SK-N-SH (cell line): ENCODE measurements around the gene SHMT2. TPM values are rescaled to one million over a fixed set of nuclear protein-coding genes. Genes with fewer than 3 reads are reported as not detected.

Source experiments
- CTCF ChIA-PET: fragments of 300-600, 350-600 bp; formaldehyde crosslinking; extraction: SDS; loops from one replicate; lab custom pipeline; 2021; lab: Yijun Ruan, JAX
- POLR2A ChIA-PET: fragments of 350-600 bp; sonication (Branson Sonifier 250); formaldehyde crosslinking; extraction: SDS; loops from one replicate; lab custom pipeline; 2020; ENCODE audit warnings: antibody characterized with exemption, inconsistent platforms; lab: Yijun Ruan, JAX
- DNase-seq: peaks from one replicate; pipeline ENCODE4 v3.0.0; 2012
- H2AFZ ChIP-seq: fragments of 200-600 bp; sonication (generic); 2 replicates; pipeline ENCODE4 v1.8.1; 2016; ENCODE audit warnings: antibody characterized with exemption, mild to moderate bottlenecking, low read depth
- H3F3A ChIP-seq: fragments of 200-600 bp; sonication (generic); replicated peaks from 2 replicates; pipeline ENCODE3; 2016; ENCODE audit warnings: antibody characterized with exemption, mild to moderate bottlenecking; ENCODE audit not compliant: insufficient read depth
- H3K27ac ChIP-seq, 2 experiments: fragments of 200-500 bp in 1 of 2; fragments of 200-600 bp in 1 of 2; sonication (Bioruptor generic) in 1 of 2; sonication (generic), shearing (Covaris generic) in 1 of 2; 2 replicates each; pipeline versions ENCODE4 v1.5.1 to v1.6.1; 2014 to 2016; ENCODE audit warnings: low read depth in 2 of 2, inconsistent platforms in 1 of 2, low read length in 1 of 2, mild to moderate bottlenecking in 1 of 2, mixed read lengths in 1 of 2
- H3K27me3 ChIP-seq: fragments of 200-600 bp; sonication (generic), shearing (Covaris generic); 2 replicates; pipeline ENCODE4 v1.6.1; 2016; ENCODE audit warnings: mixed run types; ENCODE audit not compliant: insufficient read depth
- H3K36me3 ChIP-seq, 2 experiments: fragments of 200-500 bp in 1 of 2; fragments of 200-600 bp in 1 of 2; sonication (Bioruptor generic) in 1 of 2; sonication (generic) in 1 of 2; replicated peaks in 1 of 2; 2 replicates each; pipeline versions ENCODE3 to v1.5.1; 2014 to 2016; ENCODE audit warnings: low read length in 1 of 2, mild to moderate bottlenecking in 1 of 2; ENCODE audit not compliant: insufficient read depth in 2 of 2, control insufficient read depth in 1 of 2
- H3K4me1 ChIP-seq, 2 experiments: fragments of 200-500 bp in 1 of 2; fragments of 200-600 bp in 1 of 2; sonication (Bioruptor generic) in 1 of 2; sonication (generic), shearing (Covaris generic) in 1 of 2; 2 replicates each; pipeline versions ENCODE4 v1.5.1 to v1.6.1; 2014 to 2016; ENCODE audit warnings: low read depth in 1 of 2, low read length in 1 of 2, mixed run types in 1 of 2; ENCODE audit not compliant: insufficient read depth in 2 of 2, control insufficient read depth in 1 of 2
- H3K4me2 ChIP-seq: fragments of 200-600 bp; sonication (generic), shearing (Covaris generic); 2 replicates; pipeline ENCODE4 v1.6.1; 2017; ENCODE audit warnings: mixed run types
- H3K4me3 ChIP-seq, 2 experiments: fragments of 200-500 bp in 1 of 2; fragments of 200-600 bp in 1 of 2; sonication (Bioruptor generic) in 1 of 2; sonication (generic), shearing (Covaris generic) in 1 of 2; 2 replicates each; pipeline versions ENCODE4 v1.5.1 to v1.8.1; 2014 to 2016; ENCODE audit warnings: low read depth in 2 of 2, inconsistent platforms in 1 of 2, low read length in 1 of 2, mild to moderate bottlenecking in 1 of 2, mixed read lengths in 1 of 2, moderate library complexity in 1 of 2
- H3K79me2 ChIP-seq: fragments of 200-600 bp; sonication (generic); 2 replicates; pipeline ENCODE4 v1.8.1; 2017; ENCODE audit warnings: mild to moderate bottlenecking; ENCODE audit not compliant: insufficient read depth
- H3K9ac ChIP-seq: fragments of 200-600 bp; sonication (generic); 2 replicates; pipeline ENCODE4 v1.6.1; 2017; ENCODE audit warnings: mixed run types
- H3K9me2 ChIP-seq: fragments of 200-600 bp; sonication (generic); 2 replicates; pipeline ENCODE4 v1.6.1; 2017; ENCODE audit warnings: mixed run types
- H3K9me3 ChIP-seq: fragments of 200-600 bp; sonication (generic); 2 replicates; pipeline ENCODE4 v1.6.1; 2017; ENCODE audit warnings: mixed run types, mild to moderate bottlenecking, moderate library complexity
- H4K20me1 ChIP-seq: fragments of 200-600 bp; sonication (generic); 2 replicates; pipeline ENCODE4 v1.6.1; 2017; ENCODE audit warnings: mild to moderate bottlenecking, mixed run types; ENCODE audit not compliant: insufficient read depth
- CHD2 ChIP-seq: fragments of 150-350 bp; IDR thresholded peaks from 2 replicates; pipeline ENCODE4 v1.6.1; 2018; ENCODE audit warnings: low read length; ENCODE audit not compliant: partially characterized antibody
- ELF1 ChIP-seq: IDR thresholded peaks from 2 replicates; pipeline ENCODE4 v1.4.0; 2012
- EP300 ChIP-seq, 2 experiments: IDR thresholded peaks; 2 replicates each; pipeline versions ENCODE4 v1.4.0 to v1.6.1; 2012; ENCODE audit warnings: borderline replicate concordance in 1 of 2, low read depth in 1 of 2, low read length in 1 of 2
- EZH2phosphoT487 ChIP-seq: fragments of 200-600 bp; sonication (generic); IDR thresholded peaks from 2 replicates; pipeline ENCODE4 v1.6.1; 2017; ENCODE audit warnings: low read depth, mixed run types, mild to moderate bottlenecking, antibody characterized with exemption, moderate library complexity, borderline replicate concordance
- FOXJ3 ChIP-seq: sonication (generic); formaldehyde crosslinking; IDR thresholded peaks from 2 replicates; pipeline ENCODE4 v1.5.1; 2020; ENCODE audit warnings: mild to moderate bottlenecking, missing genetic modification reagents
- FOXM1 ChIP-seq: IDR thresholded peaks from 2 replicates; pipeline ENCODE4 v1.4.0; 2012; ENCODE audit warnings: low read depth, mild to moderate bottlenecking
- GABPA ChIP-seq: IDR thresholded peaks from 2 replicates; pipeline ENCODE4 v1.4.0; 2012; ENCODE audit warnings: low read depth, mild to moderate bottlenecking
- MAX ChIP-seq: IDR thresholded peaks from 2 replicates; pipeline ENCODE4 v1.4.0; 2012; ENCODE audit warnings: low read depth
- MEF2A ChIP-seq: IDR thresholded peaks from 2 replicates; pipeline ENCODE4 v1.4.0; 2012; ENCODE audit warnings: low read depth, borderline replicate concordance
- MXI1 ChIP-seq: IDR thresholded peaks from 2 replicates; pipeline ENCODE4 v1.6.1; 2012; ENCODE audit warnings: mild to moderate bottlenecking, low read depth, low read length, improper control_type of control experiment
- NRF1 ChIP-seq: IDR thresholded peaks from 2 replicates; pipeline ENCODE4 v1.6.1; 2012; ENCODE audit warnings: low read depth, mild to moderate bottlenecking, low read length
- PBX3 ChIP-seq: IDR thresholded peaks from 2 replicates; pipeline ENCODE4; 2012
- RAD21 ChIP-seq: IDR thresholded peaks from 2 replicates; pipeline ENCODE4 v1.6.1; 2012; ENCODE audit warnings: mild to moderate bottlenecking, low read length
- RCOR1 ChIP-seq: fragments of 150-350 bp; IDR thresholded peaks from 2 replicates; pipeline ENCODE4 v1.6.1; 2017; ENCODE audit warnings: antibody characterized with exemption, low read length
- RFX5 ChIP-seq: IDR thresholded peaks from 2 replicates; pipeline ENCODE4 v1.6.1; 2012; ENCODE audit warnings: mild to moderate bottlenecking, improper control_type of control experiment, low read length
- RXRA ChIP-seq: IDR thresholded peaks from 2 replicates; pipeline ENCODE4 v1.4.0; 2012; ENCODE audit warnings: low read depth, mild to moderate bottlenecking, borderline replicate concordance
- SIN3A ChIP-seq: IDR thresholded peaks from 2 replicates; pipeline ENCODE4 v1.6.1; 2012; ENCODE audit warnings: low read depth, mild to moderate bottlenecking, low read length, moderate library complexity, borderline replicate concordance
- SMC3 ChIP-seq: IDR thresholded peaks from 2 replicates; pipeline ENCODE4 v1.6.1; 2012; ENCODE audit warnings: low read depth, low read length, improper control_type of control experiment
- TAF1 ChIP-seq: IDR thresholded peaks from 2 replicates; pipeline ENCODE4 v1.6.1; 2012; ENCODE audit warnings: low read depth, mild to moderate bottlenecking, low read length, moderate library complexity, borderline replicate concordance
- TCF12 ChIP-seq: IDR thresholded peaks from 2 replicates; pipeline ENCODE4 v1.4.0; 2012
- WGBS: methylation state at CpG from one replicate; pipeline ENCODE4 v1.1.6; 2017; ENCODE audit warnings: low lambda C conversion rate; 5-methylcytosine and 5-hydroxymethylcytosine counted together
- polyA plus RNA-seq, 3 experiments: library from polyadenylated mRNA; depleted of rRNA; stranded (reverse); fragments of >200 nt; gene quantifications; 2 replicates each; pipeline ENCODE4 v1.2.3, GENCODE V29; 2012
- TF ChIP-seq, protein P1 (sequence below): fragments of 200-600 bp; sonication (generic); IDR thresholded peaks from 2 replicates; pipeline ENCODE4 v1.6.1; 2017; ENCODE audit warnings: antibody characterized with exemption, mild to moderate bottlenecking, moderate library complexity
- TF ChIP-seq, protein P2 (sequence below): IDR thresholded peaks from 2 replicates; pipeline ENCODE4 v1.4.0; 2012; ENCODE audit warnings: low read depth, borderline replicate concordance
- TF ChIP-seq, protein P3 (sequence below): IDR thresholded peaks from 2 replicates; pipeline ENCODE4 v1.6.1; 2012; ENCODE audit warnings: mild to moderate bottlenecking, low read depth, low read length, moderate library complexity
- TF ChIP-seq, protein P4 (sequence below): fragments of 150-350 bp; IDR thresholded peaks from 2 replicates; pipeline ENCODE4 v1.6.1; 2016; ENCODE audit warnings: mild to moderate bottlenecking, low read depth, low read length

The SHMT2 gene
- polyA plus RNA-seq, 1 of the 3 experiments (the other 2 are of a cell fraction) = 204 TPM

DNA sequence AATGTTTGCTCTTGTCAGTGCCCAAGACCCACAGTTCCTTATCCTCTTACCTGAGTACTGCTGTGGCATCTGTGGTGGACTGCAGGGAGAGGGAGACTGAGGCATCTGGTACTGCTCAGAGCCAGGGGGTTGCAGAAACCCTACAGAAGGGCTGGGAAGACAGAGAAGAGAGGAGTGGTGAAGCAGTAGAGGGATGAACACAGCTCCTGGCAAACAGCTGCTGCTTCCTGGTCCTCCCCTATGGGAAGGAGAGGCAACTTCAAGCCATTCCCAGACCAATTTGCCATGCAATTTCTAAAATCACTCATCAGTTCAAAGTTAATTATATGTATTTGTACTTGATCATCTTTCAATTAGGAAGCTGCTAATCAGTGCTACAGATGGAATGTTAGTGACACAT is 37.2 kb downstream of the SHMT2 start (continued):
- TF ChIP-seq EZH2phosphoT487 (no peak), EP300 (IDR thresholded peaks at IDR 0.05; ENCODE audit: borderline replicate concordance in 1 of 2, low read depth in 1 of 2, low read length in 1 of 2) (no peak), CHD2 (no peak), GABPA (no peak), MXI1 (no peak), RCOR1 (no peak)
- TF ChIP-seq, protein P1, sequence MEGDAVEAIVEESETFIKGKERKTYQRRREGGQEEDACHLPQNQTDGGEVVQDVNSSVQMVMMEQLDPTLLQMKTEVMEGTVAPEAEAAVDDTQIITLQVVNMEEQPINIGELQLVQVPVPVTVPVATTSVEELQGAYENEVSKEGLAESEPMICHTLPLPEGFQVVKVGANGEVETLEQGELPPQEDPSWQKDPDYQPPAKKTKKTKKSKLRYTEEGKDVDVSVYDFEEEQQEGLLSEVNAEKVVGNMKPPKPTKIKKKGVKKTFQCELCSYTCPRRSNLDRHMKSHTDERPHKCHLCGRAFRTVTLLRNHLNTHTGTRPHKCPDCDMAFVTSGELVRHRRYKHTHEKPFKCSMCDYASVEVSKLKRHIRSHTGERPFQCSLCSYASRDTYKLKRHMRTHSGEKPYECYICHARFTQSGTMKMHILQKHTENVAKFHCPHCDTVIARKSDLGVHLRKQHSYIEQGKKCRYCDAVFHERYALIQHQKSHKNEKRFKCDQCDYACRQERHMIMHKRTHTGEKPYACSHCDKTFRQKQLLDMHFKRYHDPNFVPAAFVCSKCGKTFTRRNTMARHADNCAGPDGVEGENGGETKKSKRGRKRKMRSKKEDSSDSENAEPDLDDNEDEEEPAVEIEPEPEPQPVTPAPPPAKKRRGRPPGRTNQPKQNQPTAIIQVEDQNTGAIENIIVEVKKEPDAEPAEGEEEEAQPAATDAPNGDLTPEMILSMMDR = no peak
- TF ChIP-seq, protein P2, sequence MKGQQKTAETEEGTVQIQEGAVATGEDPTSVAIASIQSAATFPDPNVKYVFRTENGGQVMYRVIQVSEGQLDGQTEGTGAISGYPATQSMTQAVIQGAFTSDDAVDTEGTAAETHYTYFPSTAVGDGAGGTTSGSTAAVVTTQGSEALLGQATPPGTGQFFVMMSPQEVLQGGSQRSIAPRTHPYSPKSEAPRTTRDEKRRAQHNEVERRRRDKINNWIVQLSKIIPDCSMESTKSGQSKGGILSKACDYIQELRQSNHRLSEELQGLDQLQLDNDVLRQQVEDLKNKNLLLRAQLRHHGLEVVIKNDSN = no peak

DNA sequence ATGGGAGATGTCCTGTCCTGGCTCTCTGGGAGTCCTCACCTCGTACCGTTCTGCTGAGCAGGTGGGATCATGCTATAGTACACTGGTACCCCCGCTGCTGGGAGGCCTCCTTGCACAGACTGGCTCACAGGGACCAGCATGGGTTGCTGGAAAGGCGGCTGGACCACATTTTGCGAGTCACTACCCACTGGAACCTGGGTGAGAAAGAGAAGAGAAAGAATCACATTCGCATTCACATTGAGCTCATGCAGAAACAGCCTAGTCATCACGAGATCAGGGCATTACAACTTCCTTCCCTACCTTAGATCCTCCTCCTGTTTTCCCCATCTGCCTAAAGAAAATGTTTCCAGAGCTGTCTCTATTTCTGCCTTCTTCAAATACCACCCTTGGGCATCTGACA is 38.8 kb downstream of the SHMT2 start:
- H3K27me3 ChIP-seq = no peaks in the 10 kb centered on the region
- H3K9me2 ChIP-seq = no peaks in the 10 kb centered on the region
- DNase-seq = no peak
- H3K36me3 ChIP-seq = peaks cover 17 to 36% of the 10 kb centered on the region in 2 experiments
- no peak overlapping the region for H2AFZ ChIP-seq
- H3F3A ChIP-seq = peaks cover 12% of the 10 kb centered on the region
- no peak overlapping the region for H3K9ac ChIP-seq
- no peaks in the 10 kb centered on the region for H4K20me1 ChIP-seq
- no peaks in the 10 kb centered on the region for H3K9me3 ChIP-seq
- H3K4me1 ChIP-seq = peaks cover 6 to 12% of the 10 kb centered on the region in 2 experiments; a peak in 2 of 4 replicates
- TF ChIP-seq SIN3A (no peak), ELF1 (no peak), TAF1 (no peak), MXI1 (no peak), FOXJ3 (CRISPR knock-in tag) (no peak), SMC3 (no peak), NRF1 (no peak), RAD21 (no peak), FOXM1 (no peak), EZH2phosphoT487 (no peak), MEF2A (no peak), RFX5 (no peak), PBX3 (no peak), TCF12 (no peak), RXRA (no peak), MAX (no peak)
- TF ChIP-seq, protein P3, sequence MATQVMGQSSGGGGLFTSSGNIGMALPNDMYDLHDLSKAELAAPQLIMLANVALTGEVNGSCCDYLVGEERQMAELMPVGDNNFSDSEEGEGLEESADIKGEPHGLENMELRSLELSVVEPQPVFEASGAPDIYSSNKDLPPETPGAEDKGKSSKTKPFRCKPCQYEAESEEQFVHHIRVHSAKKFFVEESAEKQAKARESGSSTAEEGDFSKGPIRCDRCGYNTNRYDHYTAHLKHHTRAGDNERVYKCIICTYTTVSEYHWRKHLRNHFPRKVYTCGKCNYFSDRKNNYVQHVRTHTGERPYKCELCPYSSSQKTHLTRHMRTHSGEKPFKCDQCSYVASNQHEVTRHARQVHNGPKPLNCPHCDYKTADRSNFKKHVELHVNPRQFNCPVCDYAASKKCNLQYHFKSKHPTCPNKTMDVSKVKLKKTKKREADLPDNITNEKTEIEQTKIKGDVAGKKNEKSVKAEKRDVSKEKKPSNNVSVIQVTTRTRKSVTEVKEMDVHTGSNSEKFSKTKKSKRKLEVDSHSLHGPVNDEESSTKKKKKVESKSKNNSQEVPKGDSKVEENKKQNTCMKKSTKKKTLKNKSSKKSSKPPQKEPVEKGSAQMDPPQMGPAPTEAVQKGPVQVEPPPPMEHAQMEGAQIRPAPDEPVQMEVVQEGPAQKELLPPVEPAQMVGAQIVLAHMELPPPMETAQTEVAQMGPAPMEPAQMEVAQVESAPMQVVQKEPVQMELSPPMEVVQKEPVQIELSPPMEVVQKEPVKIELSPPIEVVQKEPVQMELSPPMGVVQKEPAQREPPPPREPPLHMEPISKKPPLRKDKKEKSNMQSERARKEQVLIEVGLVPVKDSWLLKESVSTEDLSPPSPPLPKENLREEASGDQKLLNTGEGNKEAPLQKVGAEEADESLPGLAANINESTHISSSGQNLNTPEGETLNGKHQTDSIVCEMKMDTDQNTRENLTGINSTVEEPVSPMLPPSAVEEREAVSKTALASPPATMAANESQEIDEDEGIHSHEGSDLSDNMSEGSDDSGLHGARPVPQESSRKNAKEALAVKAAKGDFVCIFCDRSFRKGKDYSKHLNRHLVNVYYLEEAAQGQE = no peak
- TF ChIP-seq, protein P4, sequence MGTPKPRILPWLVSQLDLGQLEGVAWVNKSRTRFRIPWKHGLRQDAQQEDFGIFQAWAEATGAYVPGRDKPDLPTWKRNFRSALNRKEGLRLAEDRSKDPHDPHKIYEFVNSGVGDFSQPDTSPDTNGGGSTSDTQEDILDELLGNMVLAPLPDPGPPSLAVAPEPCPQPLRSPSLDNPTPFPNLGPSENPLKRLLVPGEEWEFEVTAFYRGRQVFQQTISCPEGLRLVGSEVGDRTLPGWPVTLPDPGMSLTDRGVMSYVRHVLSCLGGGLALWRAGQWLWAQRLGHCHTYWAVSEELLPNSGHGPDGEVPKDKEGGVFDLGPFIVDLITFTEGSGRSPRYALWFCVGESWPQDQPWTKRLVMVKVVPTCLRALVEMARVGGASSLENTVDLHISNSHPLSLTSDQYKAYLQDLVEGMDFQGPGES = no peak
- ChIA-PET CTCF (interaction anchor here (0.7 to 9.9 kb wide), 3 partner anchors 27 to 191 kb away, joined by 3 to 141 read pairs (median 45); partner anchors contain the start of gene INHBE), POLR2A (no interaction called here)
- WGBS = 75% methylated on average over 7 of the region's 7 CpGs
- no peak overlapping the region for H3K4me2 ChIP-seq
- H3K27ac ChIP-seq = peak overlapping the region in 1 of 2 experiments; percentile 28; a peak in 1 of 4 replicates
- no peaks in the 10 kb centered on the region for H3K79me2 ChIP-seq
- H3K4me3 ChIP-seq = no peak overlapping the region
